Kidney glomerular epithelial cell (primary cell): ENCODE results near the gene PCNX1.
"Not testable (repeated sequence)": the region's sequence is repeated elsewhere in the genome, so short reads cannot be mapped to it uniquely, and the experiment has no call there.

Source experiments
- DNase-seq: peaks from one replicate; lab custom pipeline; 2025; lab: John Stamatoyannopoulos, UW

Gene PCNX1

DNA sequence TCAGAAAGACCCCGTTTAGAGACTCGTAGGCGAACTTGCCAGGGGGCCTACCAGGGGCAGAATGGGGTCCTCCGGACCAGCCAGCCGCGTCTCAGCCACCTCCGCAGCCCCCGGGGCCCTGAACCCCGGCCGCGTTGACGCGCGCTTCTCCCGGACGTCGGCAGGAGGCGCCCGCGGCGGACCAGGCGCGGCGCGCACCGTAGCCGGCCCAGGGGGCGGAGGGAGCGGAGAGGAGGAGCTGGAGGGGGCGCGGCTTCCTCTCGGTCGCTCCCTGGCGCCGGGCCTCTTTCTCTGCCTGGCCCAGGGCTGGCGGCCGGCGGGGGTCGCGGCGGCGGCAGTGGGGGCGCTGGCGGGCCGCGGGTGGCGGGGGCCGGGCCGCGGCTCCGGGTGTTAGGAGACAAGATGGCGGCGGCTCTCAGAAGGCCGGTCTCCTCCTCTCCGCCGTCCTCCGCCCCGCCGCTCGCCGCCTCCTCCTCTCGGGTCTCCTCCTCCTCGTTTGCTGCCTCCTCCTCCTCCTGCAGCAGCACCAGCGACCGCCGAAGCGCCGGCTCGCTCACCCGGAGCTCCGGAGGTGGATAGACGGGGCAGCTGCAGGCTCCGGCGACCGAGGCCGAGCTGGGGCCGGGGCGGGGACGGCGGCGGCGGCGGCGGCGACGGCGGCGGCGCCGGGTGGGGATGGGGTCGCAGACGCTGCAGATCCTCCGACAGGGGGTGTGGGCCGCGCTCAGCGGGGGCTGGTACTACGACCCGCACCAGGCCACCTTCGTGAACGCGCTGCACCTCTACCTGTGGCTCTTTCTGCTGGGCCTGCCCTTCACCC lies at the start of gene PCNX1:
Gene PCNX1 (plus strand): TSS at position 284 of the 820 bp plus-strand sequence. CDS start 392 bp downstream, at position 676.
- DNase-seq: peak; percentile 83

DNA sequence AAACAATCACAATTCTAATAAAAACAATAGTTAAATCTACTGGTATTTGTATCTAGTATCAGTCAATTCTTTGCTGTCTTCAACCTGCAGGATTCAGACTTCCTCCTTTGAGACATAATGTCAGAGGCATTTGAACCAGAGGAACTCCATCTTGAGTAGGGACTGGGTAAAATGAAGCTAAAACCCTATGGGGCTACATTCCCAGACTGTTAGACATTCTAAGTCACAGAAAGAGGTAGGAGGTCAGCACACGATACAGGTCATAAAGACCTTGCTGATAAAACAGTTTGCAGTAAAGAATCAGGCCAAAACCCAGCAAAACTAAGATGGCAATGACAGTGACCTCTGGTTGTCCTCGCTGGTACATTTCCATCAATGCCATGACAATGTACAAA lies 49.8 kb upstream of the PCNX1 start:
- DNase-seq: no peak

DNA sequence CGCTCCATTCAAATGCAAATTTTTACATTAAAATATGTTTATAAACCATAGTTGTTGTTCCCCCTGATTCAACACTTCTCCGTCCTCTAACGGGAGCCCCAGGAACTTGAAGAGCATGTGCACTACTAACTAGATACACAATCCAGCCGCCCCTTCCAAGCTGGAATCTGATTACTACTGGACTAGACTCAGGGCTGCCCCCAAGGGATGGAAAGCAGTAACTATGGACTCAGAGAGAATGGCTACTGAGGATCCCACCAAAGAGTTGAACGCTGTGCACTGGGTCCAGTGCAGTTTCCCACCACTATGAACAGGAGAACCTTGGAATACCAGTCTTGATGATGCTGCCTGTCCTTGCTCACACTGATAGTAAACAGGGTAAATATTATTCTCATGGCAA lies 48.6 kb upstream of the PCNX1 start:
- DNase-seq: no peak

DNA sequence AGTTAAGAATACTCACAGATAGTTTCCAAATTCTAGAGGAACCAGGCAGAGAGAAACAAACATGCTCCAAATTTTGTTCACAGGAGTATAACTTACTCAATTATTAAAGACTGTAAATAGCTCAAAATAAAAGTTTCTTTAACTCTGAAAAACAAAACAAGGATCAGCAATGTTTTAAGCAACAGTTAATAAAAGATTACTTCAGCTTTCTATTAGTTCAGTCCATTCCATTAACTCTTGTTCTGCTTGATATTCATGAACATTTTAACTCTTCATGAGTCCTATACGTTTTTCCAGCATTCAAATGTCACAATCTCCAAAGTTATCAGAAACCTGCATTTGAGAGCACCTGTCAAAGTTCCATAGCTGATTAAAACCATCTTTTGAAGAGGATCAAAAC lies 40.3 kb upstream of the PCNX1 start:
- DNase-seq: not testable (repeated sequence)

DNA sequence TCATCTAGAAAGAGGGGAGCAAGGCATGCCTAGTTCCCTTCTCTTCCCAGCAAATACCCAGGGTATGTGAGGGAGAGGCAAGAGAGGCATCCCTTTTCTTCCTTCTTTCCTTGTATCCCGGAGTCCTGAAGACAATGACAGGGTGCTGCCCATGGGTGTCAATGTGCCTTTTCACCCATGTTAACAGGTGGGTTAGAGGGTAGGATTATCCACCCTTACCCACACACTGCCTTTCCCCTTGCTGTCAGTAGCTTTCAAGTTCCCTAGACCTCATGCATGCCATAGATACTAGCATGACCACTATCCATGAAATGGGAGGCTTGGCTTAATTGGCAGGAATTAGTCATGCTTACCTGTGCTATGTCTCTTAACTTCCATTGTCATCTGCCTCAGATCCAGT lies 36.3 kb upstream of the PCNX1 start:
- no peak for DNase-seq

DNA sequence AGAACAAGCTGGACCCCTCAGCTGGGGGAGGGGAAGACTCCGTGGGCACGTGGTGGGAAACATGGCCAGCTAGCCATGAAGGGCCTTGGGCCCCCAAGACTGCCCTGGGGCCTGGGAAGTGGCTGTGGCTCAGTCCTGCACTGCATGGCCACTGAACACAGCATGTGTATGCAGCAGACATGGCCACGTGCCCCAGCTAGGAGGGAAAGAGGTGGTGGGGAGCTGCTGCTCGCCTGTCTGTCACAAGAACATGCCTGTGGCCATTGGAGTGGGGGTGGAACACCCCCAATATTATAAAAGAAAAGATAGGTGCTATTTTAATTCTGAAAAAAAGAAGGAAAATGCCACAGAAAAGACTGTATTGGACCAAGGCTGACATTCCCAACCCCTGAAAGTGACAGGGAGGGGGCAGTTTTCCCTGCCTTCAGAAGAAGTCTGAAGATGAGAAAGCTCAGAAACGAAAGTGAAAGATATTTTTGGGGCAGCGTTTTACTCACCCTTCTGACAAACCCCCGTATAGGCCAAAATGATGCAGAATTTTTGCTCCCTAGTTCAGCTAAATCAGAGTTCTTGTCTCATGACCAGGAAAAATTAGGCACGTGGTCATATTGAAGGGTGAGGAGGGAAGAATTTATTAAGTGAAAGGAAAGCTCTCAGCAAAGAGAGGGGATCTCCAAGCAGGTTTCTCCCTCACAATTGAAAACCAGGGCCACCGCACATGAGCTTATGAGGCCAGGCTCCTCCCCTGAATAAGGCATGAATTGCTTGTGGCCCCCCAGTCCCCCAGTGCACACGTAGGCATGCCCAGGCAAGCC lies 35.2 kb upstream of the PCNX1 start:
- DNase-seq: no peak

DNA sequence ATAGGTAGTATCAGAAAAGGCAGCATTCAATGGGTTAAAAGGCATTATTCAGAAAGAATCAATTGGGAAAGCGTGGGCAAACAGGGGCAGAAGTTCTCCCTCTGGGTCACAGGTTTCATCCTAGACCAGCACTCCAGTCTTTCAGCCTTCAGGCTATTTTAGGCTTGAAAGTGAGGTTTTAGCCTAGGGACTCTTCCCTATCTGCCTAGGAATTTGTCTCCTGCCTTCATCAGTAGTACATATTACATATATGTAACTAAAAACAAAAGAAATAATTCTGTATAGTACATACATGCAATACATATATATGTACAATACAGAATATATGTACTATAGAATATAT lies 34.6 kb upstream of the PCNX1 start:
- no peak for DNase-seq

DNA sequence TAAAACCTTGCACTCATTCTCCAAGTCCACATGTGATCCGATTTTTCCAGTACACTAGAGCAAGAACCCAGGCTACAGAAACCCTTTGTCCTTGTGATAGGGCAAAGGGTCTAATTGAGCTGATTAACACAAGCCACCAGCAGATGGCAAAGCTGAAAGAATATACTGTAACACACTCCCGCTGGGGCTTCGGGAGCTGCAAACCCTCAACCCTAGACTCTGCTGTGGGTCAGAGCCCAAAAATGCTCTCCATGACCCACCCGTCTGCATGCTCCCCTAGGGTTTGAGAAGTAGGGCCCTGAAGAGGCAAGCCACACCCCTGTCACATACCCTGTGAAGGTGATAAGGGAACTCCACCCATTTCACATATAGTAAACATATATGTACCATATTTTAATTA lies 33.6 kb upstream of the PCNX1 start:
- DNase-seq: no peak

DNA sequence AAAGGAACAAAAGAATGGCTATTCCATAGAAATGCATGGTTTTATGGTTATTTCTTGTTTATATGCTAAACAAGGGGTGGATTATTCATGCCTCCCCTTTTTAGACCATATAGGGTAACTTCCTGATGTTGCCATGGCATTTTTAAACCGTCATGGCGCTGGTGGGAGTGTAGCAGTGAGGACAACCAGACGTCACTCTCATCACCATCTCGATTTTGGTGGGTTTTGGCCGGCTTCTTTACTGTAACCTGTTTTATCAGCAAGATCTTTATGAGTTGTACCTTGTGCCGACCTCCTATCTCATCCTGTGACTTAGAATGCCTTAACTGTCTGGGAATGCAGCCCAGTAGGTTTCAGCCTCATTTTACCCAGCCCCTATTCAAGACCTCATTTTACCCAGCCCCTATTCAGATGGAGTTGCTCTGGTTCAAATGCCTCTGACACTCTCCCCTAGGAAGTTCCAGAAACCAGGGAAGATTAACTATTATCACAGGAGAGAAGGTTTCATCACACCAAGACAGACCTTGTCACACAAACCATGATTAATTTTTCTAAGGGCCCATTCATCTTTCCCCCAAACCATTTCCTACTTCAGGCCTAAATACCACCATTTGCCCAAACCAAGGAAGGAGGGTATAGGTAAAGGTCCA lies 31.3 kb upstream of the PCNX1 start:
- not testable (repeated sequence) for DNase-seq

DNA sequence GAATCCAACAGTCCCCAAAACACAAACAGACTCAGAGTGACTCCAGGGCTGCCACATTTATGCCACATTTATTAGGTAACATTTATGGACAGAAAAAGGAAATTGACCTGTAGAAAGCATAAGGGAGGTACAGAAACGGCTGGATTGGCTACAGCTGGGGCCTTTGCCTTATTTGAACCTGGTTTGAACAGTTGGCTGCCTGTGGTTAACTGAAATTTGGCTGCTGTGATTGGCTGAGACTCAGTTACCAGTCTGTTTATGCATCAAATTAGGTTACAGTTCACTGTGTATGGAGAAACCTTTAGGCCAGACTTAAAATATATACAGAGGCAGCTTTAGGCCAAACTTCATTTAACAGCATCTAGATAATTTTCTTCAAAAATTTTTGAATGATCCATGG lies 27.8 kb upstream of the PCNX1 start:
- no peak for DNase-seq

DNA sequence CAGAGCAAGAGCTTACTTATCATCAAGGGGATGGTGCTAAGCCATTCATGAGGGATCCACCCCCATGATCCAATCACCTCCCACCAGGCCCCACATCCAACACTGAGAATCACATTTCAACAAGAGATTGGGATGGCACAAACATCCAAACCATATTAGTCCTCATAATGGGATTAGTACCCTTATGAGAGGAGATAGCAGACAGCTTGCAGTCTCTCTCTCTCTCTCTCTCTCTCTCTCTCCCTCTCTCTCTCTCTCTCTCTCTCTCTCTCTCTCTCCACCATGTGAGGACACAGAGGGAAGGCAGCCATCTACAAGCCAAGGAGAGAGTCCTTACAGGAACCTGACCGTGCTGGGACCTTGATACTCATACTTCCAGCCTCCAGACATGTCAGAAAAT lies 26.4 kb upstream of the PCNX1 start:
- DNase-seq: not testable (repeated sequence)

DNA sequence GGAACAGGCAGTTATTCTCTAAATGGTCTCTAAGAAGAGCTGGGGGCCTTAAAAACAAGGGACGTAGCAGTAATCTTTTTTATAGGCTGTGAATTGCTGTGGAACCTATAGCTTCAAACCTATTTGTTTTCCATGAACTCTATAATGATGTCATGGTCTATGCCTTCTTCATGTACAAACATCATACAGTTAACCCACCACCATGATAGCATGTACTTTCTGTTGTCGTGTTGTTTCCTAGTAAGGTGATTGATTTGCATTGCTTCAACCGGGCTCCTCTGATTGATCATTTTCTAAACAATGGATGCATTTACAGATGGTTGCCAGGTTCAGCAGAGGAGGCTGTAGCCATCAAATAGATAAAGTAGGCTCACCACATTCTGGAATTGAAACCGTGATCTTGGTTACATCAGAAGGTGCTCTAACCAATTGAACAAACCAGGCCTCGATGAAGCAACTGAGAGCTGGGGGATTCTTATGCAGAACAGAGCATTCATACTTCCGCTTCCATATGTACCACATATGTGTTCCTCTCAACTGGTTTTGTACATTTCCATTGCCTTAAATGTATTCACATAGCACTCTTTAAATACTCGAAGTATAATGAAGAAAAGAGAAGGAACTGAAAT lies 25.6 kb upstream of the PCNX1 start:
- DNase-seq: no peak

DNA sequence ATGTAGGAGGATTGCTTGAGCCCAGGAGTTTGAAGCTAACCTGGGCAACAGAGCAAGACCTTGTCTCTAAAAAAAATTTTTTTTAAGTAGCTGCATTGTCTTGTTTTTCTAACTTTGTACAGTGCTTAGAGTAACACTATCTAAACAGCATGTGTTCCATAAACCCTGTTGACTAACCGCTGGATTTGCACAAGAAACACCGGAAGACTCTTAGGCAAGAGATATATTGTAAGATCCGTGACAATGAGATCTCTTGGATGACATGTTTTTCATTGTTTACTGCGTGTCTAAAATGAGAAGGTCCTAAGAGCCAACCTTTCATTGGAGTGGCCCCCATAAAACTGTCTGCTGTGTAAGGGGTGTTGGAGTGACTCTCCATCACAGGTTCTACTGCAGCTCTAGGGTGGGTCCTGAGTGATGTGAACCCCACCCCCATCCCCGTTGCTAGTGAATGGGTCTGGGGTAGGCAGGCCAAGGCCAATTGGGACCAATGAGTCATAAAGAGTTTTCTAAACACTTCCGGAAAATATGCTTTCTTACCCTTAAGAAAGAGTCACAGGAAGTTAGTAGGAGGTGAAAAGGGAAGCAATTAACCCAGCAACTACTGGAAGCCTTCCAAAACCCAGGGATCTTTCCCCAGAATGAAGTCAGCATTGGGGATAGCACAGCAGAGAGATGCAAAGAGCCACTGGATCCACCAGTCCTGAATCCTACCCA lies 24.3 kb upstream of the PCNX1 start:
- DNase-seq: peak; percentile 23

DNA sequence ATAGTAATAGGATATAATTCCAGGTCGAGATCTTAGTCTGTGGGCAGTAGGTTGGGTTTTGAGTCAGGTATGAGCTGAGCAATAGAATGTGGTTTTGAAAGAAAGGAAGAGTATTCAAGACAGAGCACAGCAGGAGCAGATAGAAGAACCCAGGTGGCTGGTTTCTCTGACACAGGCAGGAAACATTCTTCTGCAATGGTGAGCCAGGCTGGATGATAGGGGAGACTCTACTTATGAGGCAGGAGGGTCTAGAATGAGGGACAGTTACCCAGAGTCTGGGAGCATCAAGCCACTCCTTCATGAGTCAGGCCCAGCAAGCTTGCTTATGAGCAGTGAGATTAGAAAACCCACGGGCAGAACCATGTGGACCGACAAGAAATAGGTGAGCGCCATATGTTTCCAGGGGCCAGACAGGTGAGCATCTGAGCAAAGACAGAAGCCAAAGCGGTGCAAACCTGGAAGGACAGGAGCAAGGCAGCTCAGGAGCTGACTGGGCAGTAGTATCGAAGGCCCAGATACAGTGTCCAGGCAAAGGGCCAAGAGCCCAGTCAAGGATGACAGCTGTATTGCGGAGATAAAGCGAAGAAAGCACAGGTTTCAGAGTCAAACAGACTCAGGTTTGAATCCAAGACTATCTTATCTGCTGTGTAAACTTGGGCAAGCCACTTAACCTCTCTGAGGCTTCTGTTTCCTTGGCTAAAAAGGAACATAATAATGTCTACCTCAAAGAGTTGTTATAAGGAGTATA lies 22.5 kb upstream of the PCNX1 start:
- no peak for DNase-seq

DNA sequence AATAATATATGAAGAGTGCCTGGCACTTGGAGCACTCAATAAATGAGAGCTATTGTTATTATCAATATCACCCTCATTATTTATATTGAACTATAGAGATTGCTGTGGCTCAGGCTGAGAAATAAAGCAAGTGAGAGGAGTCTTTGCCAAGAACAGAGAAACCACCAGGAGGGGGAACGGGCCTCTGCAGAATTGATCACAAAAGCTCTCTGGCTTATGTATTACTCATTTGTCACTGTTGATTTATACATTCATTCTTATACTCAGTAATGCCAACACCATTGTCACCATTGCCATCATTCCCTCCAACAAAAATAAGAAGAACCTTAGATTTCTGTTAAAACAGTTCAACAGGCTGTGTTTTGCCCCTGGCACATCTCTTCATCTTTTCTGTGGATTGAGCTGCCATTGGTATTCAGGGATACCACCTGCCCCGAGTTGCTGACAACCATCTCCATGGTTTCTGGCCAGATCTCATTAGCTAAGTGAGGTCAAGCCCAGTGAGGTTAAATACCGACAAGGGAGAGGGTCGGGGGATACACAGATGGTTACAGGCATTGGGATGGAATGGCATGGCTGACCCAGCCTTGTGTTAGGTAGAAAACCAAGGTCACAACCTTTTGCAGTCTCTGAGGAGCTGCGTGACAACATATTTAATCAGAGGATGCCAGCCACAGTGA lies 21.8 kb upstream of the PCNX1 start:
- no peak for DNase-seq

DNA sequence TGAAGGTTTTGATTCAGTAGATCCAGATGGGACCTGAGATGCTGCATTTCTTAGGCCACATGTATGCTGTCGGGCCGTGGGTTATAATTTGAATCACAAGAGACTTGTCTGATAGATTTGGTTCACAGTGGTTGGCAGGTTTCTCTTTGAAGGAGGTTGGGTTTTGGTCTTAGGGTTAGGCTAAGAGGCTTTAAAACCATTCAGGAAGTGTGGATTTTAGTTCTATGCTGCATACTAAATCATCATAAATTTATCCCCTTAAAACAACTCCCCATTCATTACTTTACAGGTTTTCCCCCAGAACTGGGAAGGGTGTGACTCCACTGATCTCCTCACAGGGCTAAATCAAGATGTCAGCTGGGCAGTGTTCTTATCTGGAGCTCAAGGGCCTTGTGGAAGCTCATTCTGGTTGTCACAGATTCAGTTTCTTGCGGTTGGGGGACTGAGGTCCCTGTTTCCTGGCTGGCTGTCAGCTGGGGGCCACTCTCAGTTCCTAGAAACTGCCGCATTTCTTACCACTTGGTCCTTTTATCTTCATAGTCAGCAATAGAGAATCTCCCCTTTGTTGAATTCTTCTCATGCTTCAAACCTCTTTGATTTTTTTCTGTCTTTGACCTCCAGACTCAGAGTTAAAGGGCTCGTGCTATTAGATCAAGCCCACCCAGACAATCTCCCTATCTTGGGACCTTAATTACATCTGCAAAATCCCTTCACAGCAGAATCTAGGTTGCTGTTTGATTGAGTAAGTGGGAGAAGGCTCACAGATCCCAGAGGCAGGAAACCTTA lies 20.6 kb upstream of the PCNX1 start:
- no peak for DNase-seq

DNA sequence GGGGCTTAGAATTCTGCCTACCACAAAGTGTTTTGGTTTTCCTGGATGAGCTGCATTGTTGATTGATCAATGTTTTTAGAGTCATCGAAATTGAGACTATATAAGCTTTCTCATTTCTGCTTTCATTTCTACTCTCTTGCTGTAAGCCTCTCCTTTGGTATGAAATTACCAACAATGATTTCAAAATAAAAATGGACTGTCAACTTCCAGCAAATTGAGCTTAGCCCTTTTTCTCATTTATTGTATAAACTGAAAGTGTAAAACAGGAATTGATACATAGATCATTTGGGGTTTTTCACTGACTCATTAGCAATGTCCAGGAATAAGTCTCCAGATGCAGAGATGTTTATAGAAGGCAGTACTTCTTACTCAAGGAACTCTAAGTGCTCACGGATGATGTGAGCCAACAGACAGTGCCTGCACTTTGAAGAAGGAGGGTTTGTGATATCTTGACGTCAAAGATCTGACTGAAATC lies 20.0 kb upstream of the PCNX1 start:
- DNase-seq: no peak

DNA sequence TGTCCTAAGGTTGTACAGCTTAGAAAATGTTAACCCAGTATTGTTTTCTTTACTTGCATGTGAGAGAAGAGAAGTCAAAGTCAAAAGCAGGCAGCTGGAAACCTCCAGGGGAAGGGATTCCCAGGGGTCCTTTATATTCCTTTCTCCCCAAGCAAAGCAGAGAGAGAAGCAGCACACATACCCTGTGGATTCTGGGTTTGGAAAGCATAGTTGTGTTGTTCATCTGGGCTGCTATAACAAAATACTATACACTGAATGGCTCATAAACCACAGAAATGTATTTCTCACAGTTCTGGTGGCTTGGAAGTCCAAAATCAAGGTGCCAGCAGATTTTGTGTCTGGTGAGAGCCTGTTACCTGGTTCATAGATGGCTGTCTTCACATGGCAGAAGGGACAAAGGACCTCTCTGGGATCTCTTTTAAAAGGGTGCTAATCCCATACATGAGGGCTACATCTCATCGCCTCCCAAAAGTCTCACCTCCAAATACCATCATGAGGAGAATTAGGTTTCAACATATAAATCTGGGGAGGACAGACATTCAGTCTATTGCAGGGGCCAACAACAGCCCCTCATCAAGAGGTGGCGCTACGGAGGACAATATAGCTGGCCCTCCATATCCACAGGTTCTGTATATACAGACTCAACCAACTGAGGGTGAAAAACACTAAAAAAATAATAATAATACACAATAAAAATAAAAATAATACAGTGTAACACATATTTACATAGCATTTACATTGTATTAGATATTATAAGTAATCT lies 19.3 kb upstream of the PCNX1 start:
- no peak for DNase-seq

DNA sequence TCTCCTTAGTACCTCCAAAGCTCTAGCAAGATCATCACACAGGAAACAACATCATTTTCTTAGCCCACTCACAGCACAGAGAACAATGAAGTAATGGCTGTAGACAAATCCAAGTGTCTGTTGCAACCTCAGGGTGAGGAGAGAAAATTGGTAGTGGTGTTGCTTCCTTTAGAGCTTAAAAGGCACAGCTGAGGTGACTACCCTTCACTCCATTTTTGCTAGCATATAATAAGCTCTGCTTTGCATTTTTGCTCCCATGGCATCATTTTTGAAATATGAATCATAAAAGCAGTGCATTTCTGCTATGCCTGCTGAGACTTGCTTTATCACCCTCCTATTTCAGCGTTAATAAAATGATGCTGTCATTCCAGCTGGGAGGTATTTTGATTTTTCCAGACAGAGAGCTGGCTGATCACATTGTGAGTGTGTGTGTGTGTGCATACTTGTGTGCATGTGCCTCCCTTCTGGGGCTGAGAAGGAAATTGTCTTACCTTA lies 18.5 kb upstream of the PCNX1 start:
- DNase-seq: no peak
